ENCODE measurements around the gene ANKRD10.

The ANKRD10 gene

GRCh38 chr13:110885966-110886869, 28.7 kb downstream of the ANKRD10 start:
- DNase-seq (ENCODE audit: low spot score): no peak

GRCh38 chr13:110885516-110885915, 29.4 kb downstream of the ANKRD10 start:
- DNase-seq (ENCODE audit: low spot score): no peak

- DNase-seq (ENCODE audit: low spot score): no peak
These were observed 30.4 kb downstream of the ANKRD10 start for GRCh38 chr13:110884517-110884916.

GRCh38 chr13:110883542-110883941, 31.3 kb downstream of the ANKRD10 start:
- no peak for DNase-seq (ENCODE audit: low spot score)

GRCh38 chr13:110882972-110883371, 31.9 kb downstream of the ANKRD10 start:
- DNase-seq (ENCODE audit: low spot score): no peak

GRCh38 chr13:110881839-110882627, 32.8 kb downstream of the ANKRD10 start:
- no peak for DNase-seq (ENCODE audit: low spot score)

- no peak for DNase-seq (ENCODE audit: low spot score)
These were observed 34.2 kb downstream of the ANKRD10 start for GRCh38 chr13:110880627-110881026.

GRCh38 chr13:110879482-110879881, 35.4 kb downstream of the ANKRD10 start:
- DNase-seq (ENCODE audit: low spot score): no peak

- DNase-seq (ENCODE audit: low spot score): no peak
These were observed 37.1 kb downstream of the ANKRD10 start for GRCh38 chr13:110877737-110878258.

- peak; percentile 61 for DNase-seq (ENCODE audit: low spot score)
These were observed 38.3 kb downstream of the ANKRD10 start for GRCh38 chr13:110876609-110877008.

- no peak for DNase-seq (ENCODE audit: low spot score)
These were observed 39.6 kb downstream of the ANKRD10 start for GRCh38 chr13:110875241-110875640.

- no peak for DNase-seq (ENCODE audit: low spot score)
These were observed 40.3 kb downstream of the ANKRD10 start for GRCh38 chr13:110874508-110874960.

GRCh38 chr13:110873639-110874507, 41.0 kb downstream of the ANKRD10 start:
- DNase-seq (ENCODE audit: low spot score): no peak

- no peak for DNase-seq (ENCODE audit: low spot score)
These were observed 41.9 kb downstream of the ANKRD10 start for GRCh38 chr13:110872768-110873638.

GRCh38 chr13:110872034-110872767, 42.7 kb downstream of the ANKRD10 start:
- DNase-seq (ENCODE audit: low spot score): no peak

GRCh38 chr13:110869805-110870706, 44.8 kb downstream of the ANKRD10 start:
- no peak for DNase-seq (ENCODE audit: low spot score)

- DNase-seq (ENCODE audit: low spot score): no peak
These were observed 45.6 kb downstream of the ANKRD10 start for GRCh38 chr13:110869231-110869804.

- DNase-seq (ENCODE audit: low spot score): no peak
These were observed 46.1 kb downstream of the ANKRD10 start for GRCh38 chr13:110868720-110869119.

GRCh38 chr13:110867380-110867779, 47.5 kb downstream of the ANKRD10 start:
- DNase-seq (ENCODE audit: low spot score): no peak
